ENCODE results near the gene MYH1. TPM values are rescaled to one million over a fixed set of nuclear protein-coding genes. Genes with fewer than 3 reads are reported as not detected.

The MYH1 gene
- total and polyA plus RNA-seq, 2 donors (not counting 3 experiments of a cell fraction or from before 2014, with no cell fraction given) = not detected

DNA sequence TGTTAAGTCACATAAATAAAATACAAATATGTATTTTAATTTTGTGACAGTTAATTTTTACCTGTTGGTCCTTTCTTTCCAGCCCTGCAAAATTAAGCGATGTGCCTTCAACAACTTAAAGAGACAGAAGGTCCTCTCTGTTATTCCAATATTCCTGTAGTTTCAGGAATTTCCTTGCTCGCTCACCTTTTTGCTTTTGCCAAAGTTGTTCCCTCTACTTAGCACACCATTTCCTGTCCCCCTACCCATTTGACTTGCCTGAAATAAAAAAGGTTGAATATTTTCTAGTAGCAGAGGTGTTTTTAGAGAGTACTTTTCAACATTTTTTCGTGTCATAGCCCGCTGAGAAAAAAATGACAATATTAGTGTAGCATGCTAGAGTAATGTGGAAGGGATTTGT is 31.7 kb upstream of the MYH1 start:
- FAIRE-seq (no peak), DNase-seq (ENCODE audit: low read depth, low spot score) (no peak)
- Histone ChIP-seq H3K79me2 (ENCODE audit: control insufficient read depth, insufficient read depth, low read length) (no peaks in the 10 kb centered on the region), H3K4me2 (ENCODE audit: insufficient read depth, low read length) (no peak overlapping the region), H3K9ac (replicated peaks; ENCODE audit: extremely low read depth, insufficient read depth, low read length) (no peak overlapping the region), H3K36me3 (ENCODE audit: control insufficient read depth in 2 of 2, extremely low read depth in 1 of 2, insufficient read depth in 2 of 2, low read length in 2 of 2) (no peaks in the 10 kb centered on the region), H3K9me1 (replicated peaks; ENCODE audit: control insufficient read depth, extremely low read depth, insufficient read depth, low read length) (no peaks in the 10 kb centered on the region), H3K27ac (ENCODE audit: insufficient read depth, low read depth, low read length) (no peak overlapping the region), H3K9me3 (replicated peaks; ENCODE audit: control insufficient read depth, insufficient read depth, low read length) (no peaks in the 10 kb centered on the region), H4K20me1 (replicated peaks; ENCODE audit: control insufficient read depth, extremely low read depth, insufficient read depth, low read length) (no peaks in the 10 kb centered on the region), H3K4me3 (replicated peaks in 1 of 3; ENCODE audit: insufficient read depth in 1 of 3, low read depth in 1 of 3, low read length in 3 of 3) (no peak overlapping the region), H2AFZ (ENCODE audit: low read depth, low read length) (no peak overlapping the region), H3K4me1 (ENCODE audit: control insufficient read depth, extremely low read depth, insufficient read depth, low read length) (no peaks in the 10 kb centered on the region), H3K27me3 (ENCODE audit: control insufficient read depth in 2 of 2, insufficient read depth in 2 of 2, low read length in 2 of 2) (no peaks in the 10 kb centered on the region)
- ChIA-PET POLR2A (no interaction called here), CTCF (no interaction called here)
- dilution Hi-C loops (cut with MboI; ENCODE audit: extremely low pct_ligation_motif_present, low sequenced_read_pairs) = no loop called here
- TF ChIP-seq, protein P1, sequence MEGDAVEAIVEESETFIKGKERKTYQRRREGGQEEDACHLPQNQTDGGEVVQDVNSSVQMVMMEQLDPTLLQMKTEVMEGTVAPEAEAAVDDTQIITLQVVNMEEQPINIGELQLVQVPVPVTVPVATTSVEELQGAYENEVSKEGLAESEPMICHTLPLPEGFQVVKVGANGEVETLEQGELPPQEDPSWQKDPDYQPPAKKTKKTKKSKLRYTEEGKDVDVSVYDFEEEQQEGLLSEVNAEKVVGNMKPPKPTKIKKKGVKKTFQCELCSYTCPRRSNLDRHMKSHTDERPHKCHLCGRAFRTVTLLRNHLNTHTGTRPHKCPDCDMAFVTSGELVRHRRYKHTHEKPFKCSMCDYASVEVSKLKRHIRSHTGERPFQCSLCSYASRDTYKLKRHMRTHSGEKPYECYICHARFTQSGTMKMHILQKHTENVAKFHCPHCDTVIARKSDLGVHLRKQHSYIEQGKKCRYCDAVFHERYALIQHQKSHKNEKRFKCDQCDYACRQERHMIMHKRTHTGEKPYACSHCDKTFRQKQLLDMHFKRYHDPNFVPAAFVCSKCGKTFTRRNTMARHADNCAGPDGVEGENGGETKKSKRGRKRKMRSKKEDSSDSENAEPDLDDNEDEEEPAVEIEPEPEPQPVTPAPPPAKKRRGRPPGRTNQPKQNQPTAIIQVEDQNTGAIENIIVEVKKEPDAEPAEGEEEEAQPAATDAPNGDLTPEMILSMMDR (IDR thresholded peaks at IDR 0.05; ENCODE audit: extremely low read depth in 1 of 2, insufficient read depth in 1 of 2, low read depth in 1 of 2, low read length in 2 of 2) = no peak
- TF ChIP-seq JUN (IDR thresholded peaks at IDR 0.05; ENCODE audit: borderline replicate concordance, insufficient read depth, insufficient read length, low read depth) = no peak
- TF ChIP-seq, protein P2, sequence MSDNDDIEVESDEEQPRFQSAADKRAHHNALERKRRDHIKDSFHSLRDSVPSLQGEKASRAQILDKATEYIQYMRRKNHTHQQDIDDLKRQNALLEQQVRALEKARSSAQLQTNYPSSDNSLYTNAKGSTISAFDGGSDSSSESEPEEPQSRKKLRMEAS (IDR thresholded peaks at IDR 0.05; ENCODE audit: insufficient read depth, insufficient read length) = no peak
- no TSS peak for BruUV-seq (replicated peaks)
- intact Hi-C loops (cut with micrococcal nuclease) = loop anchor here (5.0 kb wide), 1 partner anchor 128 kb away; the partner anchor contains the start of gene MYH8

DNA sequence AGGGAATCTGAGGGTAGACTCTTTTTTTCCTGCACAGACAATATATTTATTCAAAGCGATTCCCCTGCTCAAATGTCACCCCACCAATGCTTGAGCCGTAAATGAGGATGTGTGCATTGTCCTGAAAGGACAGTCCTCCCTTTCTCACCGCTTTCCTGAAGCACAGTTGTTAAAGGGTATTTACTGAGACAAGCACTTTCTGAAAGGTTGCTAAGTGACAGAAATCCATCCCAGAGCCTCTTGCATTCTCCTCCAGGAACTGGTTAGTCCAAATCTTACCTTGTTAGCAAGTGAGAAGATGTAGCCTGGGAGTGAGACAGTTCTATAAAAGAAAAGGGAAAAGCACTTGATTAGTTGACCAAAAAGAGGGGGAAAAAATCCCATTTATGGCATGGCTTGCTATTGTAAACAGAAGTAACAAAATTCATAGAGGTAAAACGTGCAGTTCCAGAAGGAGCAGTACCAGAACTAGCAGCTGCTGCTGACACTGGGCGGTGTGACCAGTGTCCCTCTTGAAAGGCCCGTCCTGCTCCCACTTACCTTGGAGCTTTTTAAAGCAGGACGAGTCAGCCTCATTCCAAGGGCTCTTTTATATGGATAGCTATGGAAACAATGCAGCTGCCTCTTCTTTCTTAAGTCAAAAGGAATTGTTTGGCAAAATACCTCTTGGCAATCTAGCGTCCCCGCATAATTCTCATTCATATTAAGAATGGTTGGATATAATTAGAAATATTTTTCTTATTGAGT is 30.9 kb upstream of the MYH1 start, which contains the start of gene MYH2:
MYH2 (minus strand) TSS at position 563 of the 747 bp plus-strand sequence. CDS start 1,738 bp downstream, outside the sequence.
- Histone ChIP-seq H3K27me3 (ENCODE audit: control insufficient read depth in 2 of 2, insufficient read depth in 2 of 2, low read length in 2 of 2) (no peaks in the 10 kb centered on the region), H2AFZ (ENCODE audit: low read depth, low read length) (no peak within 1 kb of the TSS), H3K4me2 (ENCODE audit: insufficient read depth, low read length) (no peak within 1 kb of the TSS), H3K36me3 (ENCODE audit: control insufficient read depth in 2 of 2, extremely low read depth in 1 of 2, insufficient read depth in 2 of 2, low read length in 2 of 2) (no peaks in the 10 kb centered on the region), H3K79me2 (ENCODE audit: control insufficient read depth, insufficient read depth, low read length) (no peaks in the 10 kb centered on the region), H3K9ac (replicated peaks; ENCODE audit: extremely low read depth, insufficient read depth, low read length) (no peak within 1 kb of the TSS), H3K4me1 (ENCODE audit: control insufficient read depth, extremely low read depth, insufficient read depth, low read length) (no peaks in the 10 kb centered on the region), H3K9me3 (replicated peaks; ENCODE audit: control insufficient read depth, insufficient read depth, low read length) (no peaks in the 10 kb centered on the region), H3K9me1 (replicated peaks; ENCODE audit: control insufficient read depth, extremely low read depth, insufficient read depth, low read length) (no peaks in the 10 kb centered on the region), H4K20me1 (replicated peaks; ENCODE audit: control insufficient read depth, extremely low read depth, insufficient read depth, low read length) (no peaks in the 10 kb centered on the region), H3K4me3 (replicated peaks in 1 of 3; ENCODE audit: insufficient read depth in 1 of 3, low read depth in 1 of 3, low read length in 3 of 3) (no peak within 1 kb of the TSS), H3K27ac (ENCODE audit: insufficient read depth, low read depth, low read length) (no peak within 1 kb of the TSS)
- POLR2A ChIA-PET = no interaction called here
- CTCF ChIA-PET = no interaction called here
- DNase-seq (ENCODE audit: low read depth, low spot score) = no peak
- intact Hi-C loops (cut with micrococcal nuclease) (no loop called here), dilution Hi-C loops (cut with MboI; ENCODE audit: extremely low pct_ligation_motif_present, low sequenced_read_pairs) (no loop called here)
- no peak for TF ChIP-seq POLR2A (IDR thresholded peaks at IDR 0.05; ENCODE audit: low read depth, low read length)
- TF ChIP-seq, protein P2 (IDR thresholded peaks at IDR 0.05; ENCODE audit: insufficient read depth, insufficient read length) = no peak
- no peak for TF ChIP-seq EZH2 (IDR thresholded peaks at IDR 0.05; ENCODE audit: borderline replicate concordance, low read depth, low read length, severe bottlenecking)
- TF ChIP-seq MYC (IDR thresholded peaks at IDR 0.05; ENCODE audit: low read depth, low read length) = no peak
- no peak for TF ChIP-seq JUN (IDR thresholded peaks at IDR 0.05; ENCODE audit: borderline replicate concordance, insufficient read depth, insufficient read length, low read depth)
- no peak for TF ChIP-seq GATA2 (IDR thresholded peaks at IDR 0.05; ENCODE audit: insufficient read depth, insufficient read length, low read depth, low read length)
- TF ChIP-seq POLR2AphosphoS5 (IDR thresholded peaks at IDR 0.05; ENCODE audit: insufficient read depth, low read depth, low read length) = no peak
- no peak for FAIRE-seq
- no TSS peak for BruUV-seq (replicated peaks)
